ENCODE measurements around the gene DVL1.

GRCh38 chr1:1332774-1333480, 16.3 kb downstream of the DVL1 start:
- no peak for TF ChIP-seq ZNF550 (CRISPR knock-in tag; IDR thresholded peaks at IDR 0.05; ENCODE audit: borderline replicate concordance)
- TF ChIP-seq NFYB (CRISPR knock-in tag; IDR thresholded peaks at IDR 0.05): no peak

All from HepG2 (cell line).